ENCODE results near the gene B3GALT6. TPM values are rescaled to one million over a fixed set of nuclear protein-coding genes. Genes with fewer than 3 reads are reported as not detected.
A peak's percentile ranks its signal among the peaks of the same experiment; 100 is the strongest.

Gene B3GALT6
- polyA plus RNA-seq, 1 donor from 2014 or later, result 5.6 TPM

GRCh38 chr1:1198423-1199140 lies 33.5 kb upstream of the B3GALT6 start:
- no peaks in the 10 kb centered on the region for H3K27me3 Mint-ChIP-seq
- peaks cover 2 to 9% (median 4%) of the 10 kb centered on the region in 3 donors for H3K9me3 Mint-ChIP-seq
- H3K4me1 Mint-ChIP-seq, result peaks cover 0 to 1% (median 0%) of the 10 kb centered on the region in 3 donors
- no peak overlapping the region for H3K4me3 Mint-ChIP-seq
- H3K27ac Mint-ChIP-seq, result no peak overlapping the region
- H3K36me3 Mint-ChIP-seq, result peaks cover 1% of the 10 kb centered on the region

GRCh38 chr1:1199141-1199960 lies 32.7 kb upstream of the B3GALT6 start:
- no peaks in the 10 kb centered on the region for H3K27me3 Mint-ChIP-seq
- peak overlapping the region in 3 of 4 donors; percentile 23 to 48 (median 37) for H3K4me3 Mint-ChIP-seq
- H3K9me3 Mint-ChIP-seq, result peaks cover 2 to 6% (median 4%) of the 10 kb centered on the region in 3 donors
- H3K4me1 Mint-ChIP-seq, result peaks cover 0 to 1% (median 0%) of the 10 kb centered on the region in 3 donors
- peak overlapping the region in 1 of 3 donors; percentile 85 for H3K27ac Mint-ChIP-seq
- peaks cover 1% of the 10 kb centered on the region for H3K36me3 Mint-ChIP-seq

- H3K4me1 Mint-ChIP-seq, result peaks cover 0 to 1% (median 0%) of the 10 kb centered on the region in 3 donors
- peaks cover 0 to under 1% (median 0%) of the 10 kb centered on the region in 3 donors for H3K9me3 Mint-ChIP-seq
- peak overlapping the region in 1 of 3 donors; percentile 85 for H3K27ac Mint-ChIP-seq
- H3K36me3 Mint-ChIP-seq, result peaks cover under 1% of the 10 kb centered on the region
- peak overlapping the region; percentile 23 to 60 (median 50) for H3K4me3 Mint-ChIP-seq
- no peaks in the 10 kb centered on the region for H3K27me3 Mint-ChIP-seq
These were observed 31.8 kb upstream of the B3GALT6 start for GRCh38 chr1:1199961-1200875.

GRCh38 chr1:1200876-1201810 lies 30.9 kb upstream of the B3GALT6 start:
- Mint-ChIP-seq H3K27ac (no peak overlapping the region), H3K27me3 (no peaks in the 10 kb centered on the region), H3K9me3 (no peaks in the 10 kb centered on the region), H3K4me1 (peaks cover 0 to 1% (median 0%) of the 10 kb centered on the region in 3 donors), H3K4me3 (no peak overlapping the region), H3K36me3 (no peaks in the 10 kb centered on the region)

- Mint-ChIP-seq H3K36me3 (no peaks in the 10 kb centered on the region), H3K9me3 (no peaks in the 10 kb centered on the region), H3K4me1 (peaks cover 0 to 5% (median 2%) of the 10 kb centered on the region in 3 donors), H3K27ac (no peak overlapping the region), H3K4me3 (no peak overlapping the region), H3K27me3 (peaks cover 2% of the 10 kb centered on the region)
These were observed 29.0 kb upstream of the B3GALT6 start for GRCh38 chr1:1202831-1203560.

- H3K9me3 Mint-ChIP-seq, result peaks cover 0 to 2% (median 0%) of the 10 kb centered on the region in 3 donors
- H3K4me3 Mint-ChIP-seq, result peak overlapping the region in 1 of 4 donors; percentile 55
- H3K36me3 Mint-ChIP-seq, result no peaks in the 10 kb centered on the region
- peaks cover 0 to 9% (median 5%) of the 10 kb centered on the region in 3 donors for H3K4me1 Mint-ChIP-seq
- peaks cover 5% of the 10 kb centered on the region for H3K27me3 Mint-ChIP-seq
- no peak overlapping the region for H3K27ac Mint-ChIP-seq
These were observed 28.2 kb upstream of the B3GALT6 start for GRCh38 chr1:1203561-1204424.

- H3K4me1 Mint-ChIP-seq, result peaks cover 0 to 11% (median 7%) of the 10 kb centered on the region in 3 donors
- H3K27ac Mint-ChIP-seq, result peak overlapping the region in 1 of 3 donors; percentile 13
- H3K27me3 Mint-ChIP-seq, result peaks cover 7% of the 10 kb centered on the region
- H3K9me3 Mint-ChIP-seq, result peaks cover 0 to 2% (median 0%) of the 10 kb centered on the region in 3 donors
- peak overlapping the region in 1 of 4 donors; percentile 51 for H3K4me3 Mint-ChIP-seq
- H3K36me3 Mint-ChIP-seq, result no peaks in the 10 kb centered on the region
These were observed 27.6 kb upstream of the B3GALT6 start for GRCh38 chr1:1204425-1204920.

GRCh38 chr1:1204998-1205768 lies 26.9 kb upstream of the B3GALT6 start:
- Mint-ChIP-seq H3K4me3 (peak overlapping the region in 2 of 4 donors; percentile 4 to 12), H3K27ac (peak overlapping the region in 1 of 3 donors; percentile 13), H3K27me3 (peaks cover 14% of the 10 kb centered on the region), H3K36me3 (no peaks in the 10 kb centered on the region), H3K4me1 (peaks cover 0 to 11% (median 7%) of the 10 kb centered on the region in 3 donors), H3K9me3 (peaks cover 0 to 2% (median 0%) of the 10 kb centered on the region in 3 donors)

GRCh38 chr1:1205769-1206375 lies 26.2 kb upstream of the B3GALT6 start:
- Mint-ChIP-seq H3K27ac (no peak overlapping the region), H3K27me3 (peaks cover 18% of the 10 kb centered on the region), H3K4me3 (peak overlapping the region in 3 of 4 donors; percentile 37 to 92 (median 73)), H3K4me1 (peaks cover 0 to 10% (median 7%) of the 10 kb centered on the region in 3 donors), H3K36me3 (no peaks in the 10 kb centered on the region), H3K9me3 (peaks cover 0 to 2% (median 0%) of the 10 kb centered on the region in 3 donors)

GRCh38 chr1:1206376-1206965 lies 25.6 kb upstream of the B3GALT6 start, which contains the start of gene TNFRSF18:
Gene TNFRSF18 (minus strand): TSS chr1:1206592. CDS start chr1:1206571, 21 bp downstream.
- H3K4me1 Mint-ChIP-seq, result peaks cover 0 to 10% (median 7%) of the 10 kb centered on the region in 3 donors
- H3K9me3 Mint-ChIP-seq, result peaks cover 0 to 2% (median 0%) of the 10 kb centered on the region in 3 donors
- H3K4me3 Mint-ChIP-seq, result peak within 1 kb of the TSS; percentile 64 to 92 (median 82)
- H3K27ac Mint-ChIP-seq, result peak within 1 kb of the TSS in 2 of 3 donors; percentile 15 to 16
- H3K36me3 Mint-ChIP-seq, result no peaks in the 10 kb centered on the region
- H3K27me3 Mint-ChIP-seq, result peaks cover 21% of the 10 kb centered on the region
